Stimulated activated naive CD8-positive, alpha-beta T cell treated with anti-CD3 and anti-CD28 coated beads, Interleukin-15, amount 100 ng/mL, for 72 hours (primary cell): Measurements from ENCODE around the gene PHF20.
"Not testable (repeated sequence)": the region's sequence is repeated elsewhere in the genome, so short reads cannot be mapped to it uniquely, and the experiment has no call there.

Experiments
- ATAC-seq: fragments of 150-1000 bp; cut with Tn5 transposase; 2 replicates; pipeline ENCODE4 v1.10.0; 2021; ENCODE audit warnings: mild to moderate bottlenecking, moderate library complexity
- DNase-seq, 2 donors: peaks; one replicate each; pipeline ENCODE4 v3.0.0; 2021 to 2022
- H3K27ac Mint-ChIP-seq, 2 donors: one replicate each; pipeline ENCODE4 v1.8.0; 2022; ENCODE audit warnings: mild to moderate bottlenecking in 2 of 2, mixed read lengths in 2 of 2, moderate library complexity in 2 of 2
- H3K27me3 Mint-ChIP-seq: one replicate; pipeline ENCODE4 v1.8.0; 2022; ENCODE audit warnings: mixed read lengths
- H3K4me1 Mint-ChIP-seq: one replicate; pipeline ENCODE4 v1.8.0; 2022; ENCODE audit warnings: mild to moderate bottlenecking, mixed read lengths
- H3K4me3 Mint-ChIP-seq, 2 donors: one replicate each; pipeline ENCODE4 v1.8.0; 2022; ENCODE audit warnings: mild to moderate bottlenecking in 2 of 2, mixed read lengths in 2 of 2, moderate library complexity in 1 of 2
- H3K9me3 Mint-ChIP-seq, 2 donors: one replicate each; pipeline ENCODE4 v1.8.0; 2022; ENCODE audit warnings: mixed read lengths in 2 of 2

Gene PHF20

DNA sequence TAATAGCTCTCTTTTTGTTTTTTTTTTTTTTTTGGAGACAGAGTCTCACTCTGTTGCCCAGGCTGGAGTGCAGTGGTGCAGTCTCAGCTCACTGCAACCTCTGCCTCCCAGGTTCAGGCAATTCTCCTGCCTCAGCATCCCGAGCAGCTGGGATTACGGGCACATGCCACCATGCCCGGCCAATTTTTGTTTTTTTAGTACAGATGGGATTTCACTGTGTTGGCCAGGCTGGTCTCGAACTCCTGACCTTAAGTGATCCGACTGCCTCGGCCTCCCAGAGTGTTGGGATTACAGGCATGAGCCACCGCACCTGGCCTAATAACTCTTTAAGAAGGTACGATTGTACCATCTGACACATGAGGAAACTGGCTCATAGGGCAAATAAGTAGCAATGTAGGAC is 224.7 kb downstream of the PHF20 start:
- H3K4me3 Mint-ChIP-seq, H3K27me3 Mint-ChIP-seq, DNase-seq, H3K4me1 Mint-ChIP-seq, H3K9me3 Mint-ChIP-seq, ATAC-seq, H3K27ac Mint-ChIP-seq: not testable (repeated sequence)
